HepG2 (cell line): ENCODE measurements around the gene GOLT1A. TPM values are rescaled to one million over a fixed set of nuclear protein-coding genes. Genes with fewer than 3 reads are reported as not detected.
A peak's percentile ranks its signal among the peaks of the same experiment; 100 is the strongest.

Source experiments
- HCFC1 ChIP-seq: fragments of 150-350 bp; IDR thresholded peaks from 2 replicates; pipeline ENCODE4 v1.6.1; 2014; ENCODE audit warnings: low read depth, low read length
- LBX2 ChIP-seq: sonication (generic); formaldehyde crosslinking; IDR thresholded peaks from 2 replicates; pipeline ENCODE4 v1.5.0; 2020; ENCODE audit warnings: missing genetic modification reagents, mild to moderate bottlenecking, borderline replicate concordance
- MEF2D ChIP-seq: sonication (generic); formaldehyde crosslinking; IDR thresholded peaks from 2 replicates; pipeline ENCODE4 v1.5.1; 2020; ENCODE audit warnings: mild to moderate bottlenecking, missing genetic modification reagents
- MYC ChIP-seq: sonication (generic); formaldehyde crosslinking; IDR thresholded peaks from 2 replicates; pipeline ENCODE4 v1.9.0; 2021; ENCODE audit warnings: missing genetic modification reagents, borderline replicate concordance
- NFRKB ChIP-seq: fragments of 450-650 bp; IDR thresholded peaks from 2 replicates; pipeline ENCODE4 v1.6.1; 2017
- RBM22 ChIP-seq: fragments of 200-400 bp; formaldehyde crosslinking; optimal IDR thresholded peaks from 2 replicates; pipeline ENCODE3; 2017; ENCODE audit warnings: mild to moderate bottlenecking, low read length, moderate library complexity
- SMARCE1 ChIP-seq: fragments of 450-650 bp; IDR thresholded peaks from 2 replicates; pipeline ENCODE4 v1.6.1; 2017; ENCODE audit warnings: borderline replicate concordance
- ZBTB33 ChIP-seq: sonication (generic); formaldehyde crosslinking; IDR thresholded peaks from 2 replicates; pipeline ENCODE4 v1.4.0; 2020; ENCODE audit warnings: missing genetic modification reagents
- ZBTB40 ChIP-seq, 2 experiments: fragments of 450-650 bp in 1 of 2; sonication (generic) in 1 of 2; formaldehyde crosslinking in 1 of 2; IDR thresholded peaks; 2 replicates each; pipeline versions ENCODE4 v1.6.1 to v1.8.0; 2016 to 2022; ENCODE audit warnings: antibody characterized with exemption in 1 of 2, mild to moderate bottlenecking in 1 of 2, missing genetic modification reagents in 1 of 2
- ZBTB8A ChIP-seq: sonication (generic); formaldehyde crosslinking; IDR thresholded peaks from 2 replicates; pipeline ENCODE4 v1.4.0; 2020; ENCODE audit warnings: mild to moderate bottlenecking, low read depth, missing genetic modification reagents, borderline replicate concordance
- ZNF230 ChIP-seq: sonication (generic); formaldehyde crosslinking; IDR thresholded peaks from 2 replicates; pipeline ENCODE4 v1.4.0; 2020; ENCODE audit warnings: mild to moderate bottlenecking, missing genetic modification reagents
- ZNF432 ChIP-seq: sonication (generic); formaldehyde crosslinking; IDR thresholded peaks from 2 replicates; pipeline ENCODE4 v1.5.0; 2020; ENCODE audit warnings: missing genetic modification reagents, mild to moderate bottlenecking, borderline replicate concordance
- ZNF777 ChIP-seq: sonication (generic); formaldehyde crosslinking; IDR thresholded peaks from 2 replicates; pipeline ENCODE4 v1.4.0; 2020; ENCODE audit warnings: missing genetic modification reagents
- ZNF816 ChIP-seq: sonication (generic); formaldehyde crosslinking; IDR thresholded peaks from 2 replicates; pipeline ENCODE4 v1.8.0; 2022; ENCODE audit warnings: missing genetic modification reagents, mild to moderate bottlenecking, borderline replicate concordance
- polyA plus RNA-seq, 8 experiments: library from polyadenylated mRNA; depleted of rRNA in 3 of 8; stranded (reverse) in 7 of 8; unstranded in 1 of 8; fragments of >200 nt; fragmentation: Illumina TruSeq in 4 of 8; extraction: Trizol in 4 of 8; gene quantifications; 2 replicates each; pipeline versions ENCODE4 v1.2.1 to v1.2.3, GENCODE V29; 2011 to 2016; ENCODE audit warnings: low read depth in 4 of 8, missing spikeins in 1 of 8, mixed read lengths in 1 of 8; ENCODE audit not compliant: insufficient read depth in 1 of 8
- total RNA-seq, 5 experiments: library from RNA; depleted of rRNA; stranded (reverse); fragments of >200 nt; fragmentation: Illumina TruSeq; extraction: Trizol; gene quantifications; 2 replicates each; pipeline ENCODE4 v1.2.3, GENCODE V29; 2016; ENCODE audit warnings: low read depth in 1 of 5
- TF ChIP-seq, protein P1 (sequence below): sonication (generic); formaldehyde crosslinking; IDR thresholded peaks from 2 replicates; pipeline ENCODE4 v1.4.0; 2020; ENCODE audit warnings: missing genetic modification reagents, borderline replicate concordance

The GOLT1A gene
- total and polyA plus RNA-seq, 2 of the 13 experiments (the other 11 are each of a cell fraction or from before 2014, with no cell fraction given): 25.8 to 28.0 TPM

DNA sequence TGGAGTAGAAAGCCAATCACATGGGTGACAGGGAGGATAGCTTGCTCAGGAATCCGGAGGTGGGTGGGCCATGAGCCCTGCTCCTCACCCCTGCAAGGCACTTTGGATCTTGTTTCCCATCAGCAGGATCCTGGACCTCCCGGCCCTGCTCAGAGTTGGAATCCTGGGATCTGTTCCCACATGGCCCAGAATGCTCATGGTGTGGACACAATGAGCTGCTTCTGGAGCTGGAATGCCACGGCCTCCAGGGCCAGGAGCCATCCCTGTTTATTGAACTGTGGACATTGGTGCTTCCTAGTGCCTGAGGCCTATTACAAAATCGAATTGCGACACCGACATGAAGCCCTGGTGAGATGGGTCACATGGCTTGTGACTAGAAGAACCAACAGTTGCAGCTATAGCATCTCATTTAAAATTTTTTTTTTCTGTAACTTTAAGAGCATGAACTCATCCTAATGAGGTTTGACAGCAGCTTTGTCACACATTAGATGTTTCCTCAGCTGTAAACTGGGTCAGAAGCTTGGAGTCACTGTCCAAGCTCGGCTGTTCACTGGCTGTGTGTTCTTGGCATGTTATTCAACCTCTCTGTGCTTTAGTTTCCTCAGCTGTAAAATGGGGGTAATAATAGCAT, 40.4 kb upstream of the GOLT1A start (continued):
- TF ChIP-seq ZNF816 (CRISPR knock-in tag): peak; percentile 70; the same call in 1 of the 2 replicates
- no peak for TF ChIP-seq ZNF777 (CRISPR knock-in tag)
- TF ChIP-seq SMARCE1: no peak
- no peak for TF ChIP-seq RBM22
- TF ChIP-seq ZNF432: no peak
- no peak for TF ChIP-seq ZNF230 (CRISPR knock-in tag)
- TF ChIP-seq NFRKB: no peak
- TF ChIP-seq ZBTB8A: no peak
- TF ChIP-seq MYC (CRISPR knock-in tag): peak; percentile 88
- TF ChIP-seq MEF2D: no peak; the same call in 1 of the 2 replicates
- no peak for TF ChIP-seq LBX2 (CRISPR knock-in tag)
- TF ChIP-seq HCFC1: no peak
- no peak for TF ChIP-seq ZBTB33
- no peak for TF ChIP-seq ZBTB40 (IDR thresholded peaks at IDR 0.05)
- peak; percentile 75; the same call in 1 of the 2 replicates for TF ChIP-seq ZBTB40 (CRISPR knock-in tag; IDR thresholded peaks at IDR 0.05)
- TF ChIP-seq, protein P1, sequence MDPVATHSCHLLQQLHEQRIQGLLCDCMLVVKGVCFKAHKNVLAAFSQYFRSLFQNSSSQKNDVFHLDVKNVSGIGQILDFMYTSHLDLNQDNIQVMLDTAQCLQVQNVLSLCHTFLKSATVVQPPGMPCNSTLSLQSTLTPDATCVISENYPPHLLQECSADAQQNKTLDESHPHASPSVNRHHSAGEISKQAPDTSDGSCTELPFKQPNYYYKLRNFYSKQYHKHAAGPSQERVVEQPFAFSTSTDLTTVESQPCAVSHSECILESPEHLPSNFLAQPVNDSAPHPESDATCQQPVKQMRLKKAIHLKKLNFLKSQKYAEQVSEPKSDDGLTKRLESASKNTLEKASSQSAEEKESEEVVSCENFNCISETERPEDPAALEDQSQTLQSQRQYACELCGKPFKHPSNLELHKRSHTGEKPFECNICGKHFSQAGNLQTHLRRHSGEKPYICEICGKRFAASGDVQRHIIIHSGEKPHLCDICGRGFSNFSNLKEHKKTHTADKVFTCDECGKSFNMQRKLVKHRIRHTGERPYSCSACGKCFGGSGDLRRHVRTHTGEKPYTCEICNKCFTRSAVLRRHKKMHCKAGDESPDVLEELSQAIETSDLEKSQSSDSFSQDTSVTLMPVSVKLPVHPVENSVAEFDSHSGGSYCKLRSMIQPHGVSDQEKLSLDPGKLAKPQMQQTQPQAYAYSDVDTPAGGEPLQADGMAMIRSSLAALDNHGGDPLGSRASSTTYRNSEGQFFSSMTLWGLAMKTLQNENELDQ (CRISPR knock-in tag): no peak
